NCI-H128 (cell line): ENCODE data around the gene APOBEC2.

ENCODE experiments used
- DNase-seq: peaks from one replicate; lab custom pipeline; 2025; ENCODE audit not compliant: unreplicated experiment; lab: John Stamatoyannopoulos, UW

APOBEC2 gene

GRCh38 chr6:41058783-41059181 lies 5.8 kb downstream of the APOBEC2 start:
- no peak for DNase-seq

GRCh38 chr6:41059556-41059955 lies 6.6 kb downstream of the APOBEC2 start:
- no peak for DNase-seq

- DNase-seq = no peak
These were observed 8.3 kb downstream of the APOBEC2 start for GRCh38 chr6:41061196-41061726.

GRCh38 chr6:41062056-41062455 lies 9.1 kb downstream of the APOBEC2 start:
- DNase-seq = no peak

GRCh38 chr6:41063884-41064285 lies 10.9 kb downstream of the APOBEC2 start:
- DNase-seq = no peak

GRCh38 chr6:41064841-41065240 lies 11.8 kb downstream of the APOBEC2 start:
- no peak for DNase-seq

GRCh38 chr6:41065550-41066026 lies 12.6 kb downstream of the APOBEC2 start:
- no peak for DNase-seq

GRCh38 chr6:41066867-41067304 lies 13.9 kb downstream of the APOBEC2 start:
- no peak for DNase-seq

GRCh38 chr6:41071501-41071922 lies 18.5 kb downstream of the APOBEC2 start:
- no peak for DNase-seq

- peak; percentile 100 for DNase-seq
These were observed 19.2 kb downstream of the APOBEC2 start, which contains the start of gene OARD1 for GRCh38 chr6:41071923-41072835. Gene OARD1, minus strand, starts transcription at chr6:41072356. Its CDS starts 722 bp downstream, at chr6:41071634.

- DNase-seq = peak; percentile 100
These were observed 19.8 kb downstream of the APOBEC2 start, which contains the start of gene NFYA for GRCh38 chr6:41072836-41073202. Gene NFYA, plus strand, starts transcription at chr6:41072974. Its CDS starts 6,116 bp downstream, at chr6:41079090.

GRCh38 chr6:41073203-41073967 lies 20.4 kb downstream of the APOBEC2 start:
- peak; percentile 38 for DNase-seq

- DNase-seq = no peak
These were observed 21.1 kb downstream of the APOBEC2 start for GRCh38 chr6:41073968-41074691.

- DNase-seq = no peak
These were observed 21.9 kb downstream of the APOBEC2 start for GRCh38 chr6:41074692-41075436.

- DNase-seq = no peak
These were observed 22.9 kb downstream of the APOBEC2 start for GRCh38 chr6:41075651-41076626.

GRCh38 chr6:41077536-41077935 lies 24.5 kb downstream of the APOBEC2 start:
- no peak for DNase-seq

GRCh38 chr6:41078101-41078500 lies 25.1 kb downstream of the APOBEC2 start:
- DNase-seq = no peak

GRCh38 chr6:41079080-41079479 lies 26.1 kb downstream of the APOBEC2 start:
- DNase-seq = no peak

- no peak for DNase-seq
These were observed 27.6 kb downstream of the APOBEC2 start for GRCh38 chr6:41080621-41081020.
